HG03060 (cell line): ENCODE measurements around the gene BPIFB2.
"Not testable (repeated sequence)": the region's sequence is repeated elsewhere in the genome, so short reads cannot be mapped to it uniquely, and the experiment has no call there.

Source experiments
- ATAC-seq: cut with Tn5 transposase; IDR thresholded peaks from one replicate; pipeline ENCODE4 v1.9.1; 2021; ENCODE audit warnings: low read depth, moderate number of reproducible peaks; ENCODE audit not compliant: unreplicated experiment

Gene BPIFB2

GRCh38 chr20:33007376-33008335 is at the start of gene BPIFB2:
Gene BPIFB2, plus strand, starts transcription at chr20:33007704. Its CDS starts 871 bp downstream, at chr20:33008575.
- ATAC-seq = no peak

GRCh38 chr20:32958574-32958973 is 48.9 kb upstream of the BPIFB2 start:
- no peak for ATAC-seq

- ATAC-seq = no peak
Measured at GRCh38 chr20:32959351-32960221, 47.9 kb upstream of the BPIFB2 start.

- ATAC-seq = no peak
Measured at GRCh38 chr20:32960222-32960518, 47.3 kb upstream of the BPIFB2 start.

- ATAC-seq = no peak
Measured at GRCh38 chr20:32960849-32961731, 46.4 kb upstream of the BPIFB2 start.

GRCh38 chr20:32962053-32962452 is 45.5 kb upstream of the BPIFB2 start:
- ATAC-seq = no peak

- ATAC-seq = not testable (repeated sequence)
Measured at GRCh38 chr20:32962646-32963045, 44.9 kb upstream of the BPIFB2 start.

- no peak for ATAC-seq
Measured at GRCh38 chr20:32963176-32963575, 44.3 kb upstream of the BPIFB2 start.

- no peak for ATAC-seq
Measured at GRCh38 chr20:32964575-32964974, 42.9 kb upstream of the BPIFB2 start.

GRCh38 chr20:32965115-32965514 is 42.4 kb upstream of the BPIFB2 start:
- ATAC-seq = no peak

GRCh38 chr20:32965581-32966373 is 41.7 kb upstream of the BPIFB2 start:
- ATAC-seq = no peak

- no peak for ATAC-seq
Measured at GRCh38 chr20:32966382-32966781, 41.1 kb upstream of the BPIFB2 start.

GRCh38 chr20:32966881-32967781 is 40.4 kb upstream of the BPIFB2 start:
- ATAC-seq = no peak

GRCh38 chr20:32967961-32968457 is 39.5 kb upstream of the BPIFB2 start:
- no peak for ATAC-seq

GRCh38 chr20:32968478-32969241 is 38.8 kb upstream of the BPIFB2 start:
- no peak for ATAC-seq

GRCh38 chr20:32969356-32970114 is 38.0 kb upstream of the BPIFB2 start:
- no peak for ATAC-seq
